HG02852 (cell line): ENCODE data around the gene PAGE2.
"Not testable (repeated sequence)": the region's sequence is repeated elsewhere in the genome, so short reads cannot be mapped to it uniquely, and the experiment has no call there.

Experiments used
- ATAC-seq: cut with Tn5 transposase; IDR thresholded peaks from one replicate; pipeline ENCODE4 v1.9.1; 2021; ENCODE audit warnings: mild to moderate bottlenecking, moderate library complexity; ENCODE audit not compliant: unreplicated experiment

The PAGE2 gene, protein sequence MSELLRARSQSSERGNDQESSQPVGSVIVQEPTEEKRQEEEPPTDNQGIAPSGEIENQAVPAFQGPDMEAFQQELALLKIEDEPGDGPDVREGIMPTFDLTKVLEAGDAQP

DNA sequence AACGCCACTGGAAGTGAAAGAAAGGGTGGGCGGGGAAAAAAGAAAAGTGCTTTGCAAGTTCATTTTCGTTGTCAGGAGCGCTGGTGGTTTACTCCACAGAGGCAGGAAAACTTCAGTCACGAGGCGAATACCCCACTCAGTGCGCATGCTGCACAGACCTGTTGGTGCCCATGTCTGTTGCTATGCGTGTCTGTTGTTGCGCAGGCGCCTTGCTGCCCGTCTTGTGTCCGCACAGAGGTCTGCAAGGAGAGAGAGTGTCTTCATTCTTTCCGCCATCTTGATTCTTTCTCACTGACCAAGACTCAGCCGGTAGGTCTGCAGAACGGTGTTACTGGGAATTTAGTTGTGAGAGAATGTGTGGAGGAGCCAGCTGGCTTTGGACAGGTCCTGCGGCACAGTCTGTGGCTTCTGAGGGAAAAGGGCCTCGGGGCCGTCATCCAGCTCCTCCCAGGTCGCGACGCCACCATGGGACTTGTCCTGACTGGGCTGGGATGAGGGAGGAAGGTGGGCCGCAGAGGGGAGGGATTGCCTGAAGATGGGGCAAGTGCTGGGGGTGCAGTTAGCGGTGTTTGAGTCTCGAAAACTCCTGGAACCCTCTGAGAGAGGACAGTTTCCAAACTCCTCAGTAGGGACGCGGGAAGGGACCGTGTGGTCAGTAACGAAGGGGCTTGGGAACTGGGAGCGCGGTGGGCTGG lies at the start of gene PAGE2:
PAGE2 (plus strand) TSS at position 224 of the 695 bp plus-strand sequence. CDS start 1,003 bp downstream, outside the sequence.
- no peak for ATAC-seq

DNA sequence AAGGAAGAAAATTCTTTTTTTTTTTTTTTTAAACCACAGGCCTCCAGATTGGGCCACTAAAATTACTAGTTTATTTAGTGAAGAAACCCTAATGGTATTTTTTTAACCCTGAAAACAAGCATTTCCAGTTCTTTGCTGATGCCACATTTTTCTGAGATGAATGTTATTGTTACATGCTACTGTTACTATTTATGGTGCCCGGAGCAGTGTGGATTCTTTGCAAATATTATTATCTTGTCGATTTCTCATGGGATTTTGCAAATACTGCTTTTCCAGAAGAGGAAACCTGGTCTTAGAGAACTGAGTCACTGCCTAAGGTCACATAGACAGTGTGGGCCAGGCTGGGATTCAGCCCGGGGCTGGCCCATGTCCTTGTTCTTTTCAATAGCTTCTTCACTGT lies 49.3 kb upstream of the PAGE2 start:
- no peak for ATAC-seq

DNA sequence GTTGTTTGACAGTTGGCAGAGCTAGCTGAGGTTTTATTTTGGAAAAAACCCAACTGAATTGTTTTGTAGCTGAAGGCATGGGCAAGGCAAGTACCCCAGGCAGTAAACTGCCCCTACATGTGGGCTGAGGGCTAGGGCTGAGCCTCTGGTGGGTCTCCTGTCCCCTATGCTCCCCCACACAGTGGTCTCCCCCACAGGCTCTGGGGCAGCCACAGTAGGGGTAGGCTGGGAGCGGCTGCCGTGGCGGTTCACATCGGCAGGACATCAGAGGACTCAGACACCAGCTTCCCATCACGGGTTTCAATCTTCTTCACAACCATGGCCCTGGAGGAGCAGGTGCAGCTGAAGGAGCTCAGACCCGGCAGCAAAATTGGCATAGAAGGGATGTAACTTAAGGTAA lies 47.3 kb upstream of the PAGE2 start:
- no peak for ATAC-seq

DNA sequence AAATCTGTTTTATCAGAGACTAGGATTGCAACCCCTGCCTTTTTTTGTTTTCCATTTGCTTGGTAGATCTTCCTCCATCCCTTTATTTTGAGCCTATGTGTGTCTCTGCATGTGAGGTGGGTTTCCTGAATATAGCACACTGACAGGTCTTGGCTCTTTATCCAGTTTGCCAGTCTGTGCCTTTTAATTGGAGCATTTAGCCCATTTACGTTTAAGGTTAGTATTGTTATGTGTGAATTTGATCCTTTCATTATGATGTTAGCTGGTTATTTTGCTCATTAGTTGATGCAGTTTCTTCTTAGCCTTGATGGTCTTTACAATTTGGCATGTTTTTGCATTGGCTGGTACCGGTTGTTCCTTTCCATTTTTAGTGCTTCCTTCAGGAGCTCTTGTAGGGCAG lies 38.2 kb upstream of the PAGE2 start:
- ATAC-seq: not testable (repeated sequence)

DNA sequence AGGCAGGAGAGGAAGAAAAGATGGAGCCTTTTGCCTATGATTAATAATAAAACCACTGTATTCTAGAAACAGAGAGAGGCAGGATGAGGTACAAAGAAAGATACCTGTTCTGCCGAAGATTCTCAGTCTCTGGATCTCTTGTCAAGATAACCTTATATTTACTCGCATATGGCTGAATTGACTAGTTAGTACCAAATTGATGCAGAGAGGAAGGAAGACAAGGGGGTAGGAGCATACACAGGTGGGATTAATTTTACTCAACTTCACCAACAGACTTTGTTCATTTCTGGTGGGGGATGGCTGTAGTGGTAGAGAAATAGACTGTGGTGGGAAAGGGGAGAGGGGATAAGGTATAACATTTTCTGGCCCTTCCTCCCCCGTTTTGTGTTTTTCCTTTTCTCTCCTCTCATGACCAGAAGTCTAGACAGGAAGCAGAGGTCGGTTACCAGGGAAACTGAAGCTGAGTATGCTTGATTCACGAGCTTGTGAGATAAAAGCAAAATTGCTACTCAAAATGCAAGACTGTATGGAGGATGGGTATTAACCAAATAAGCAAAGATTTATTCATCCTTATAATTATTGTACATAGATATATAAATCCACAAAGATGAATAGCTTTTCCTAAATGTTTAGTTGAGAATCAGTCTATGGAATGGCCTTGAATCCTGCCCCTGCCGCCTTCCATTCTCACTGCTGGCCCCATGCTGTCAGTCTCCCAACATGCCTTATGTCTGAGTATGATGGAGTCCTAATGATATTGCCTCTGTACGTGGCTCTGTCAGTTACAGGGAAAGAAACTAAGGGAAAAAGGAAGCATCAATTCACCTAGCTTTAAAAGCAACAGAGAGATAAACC lies 31.8 kb upstream of the PAGE2 start:
- no peak for ATAC-seq

DNA sequence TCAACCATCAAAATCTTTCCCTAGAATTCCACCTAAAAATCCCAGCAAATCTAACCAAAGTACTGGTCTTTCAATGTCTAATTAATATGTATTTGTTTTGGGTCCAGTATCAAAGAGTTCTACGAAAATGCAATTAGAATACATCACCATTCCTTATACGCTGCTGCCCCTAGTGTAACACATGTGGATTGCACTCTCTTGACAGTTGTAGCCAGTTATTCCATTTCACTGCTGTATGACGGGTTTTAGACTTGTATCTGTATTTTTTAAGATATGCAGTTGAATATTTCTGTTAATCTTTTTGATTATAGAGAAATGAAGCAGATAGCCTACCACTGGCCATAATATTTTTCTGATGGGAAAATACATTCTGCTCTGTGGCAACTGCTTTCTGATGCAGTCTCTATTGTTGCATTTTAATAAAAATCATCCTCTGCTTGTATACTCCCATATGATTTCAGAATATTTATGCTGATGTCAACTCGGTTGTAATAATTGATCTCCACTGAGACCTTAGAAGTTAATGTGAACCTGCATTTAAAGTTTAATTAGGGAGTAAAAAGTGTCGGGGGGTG lies 31.1 kb upstream of the PAGE2 start:
- peak; percentile 75 for ATAC-seq

DNA sequence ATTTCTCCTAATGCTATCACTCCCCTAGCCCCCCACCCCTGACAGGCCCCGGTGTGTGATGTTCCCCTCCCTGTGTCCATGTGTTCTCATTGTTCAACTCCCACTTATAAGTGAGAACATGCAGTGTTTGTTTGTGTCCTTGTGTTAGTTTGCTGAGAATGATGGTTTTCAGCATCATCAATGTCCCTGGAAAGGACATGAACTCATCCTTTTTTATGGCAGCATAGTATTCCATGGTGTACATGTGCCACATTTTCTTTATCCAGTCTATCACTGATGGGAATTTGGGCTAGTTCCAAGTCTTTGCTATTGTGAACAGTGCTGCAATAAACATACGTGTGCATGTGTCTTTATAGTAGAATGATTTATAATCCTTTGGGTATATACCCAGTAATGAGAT lies 21.6 kb upstream of the PAGE2 start:
- not testable (repeated sequence) for ATAC-seq

DNA sequence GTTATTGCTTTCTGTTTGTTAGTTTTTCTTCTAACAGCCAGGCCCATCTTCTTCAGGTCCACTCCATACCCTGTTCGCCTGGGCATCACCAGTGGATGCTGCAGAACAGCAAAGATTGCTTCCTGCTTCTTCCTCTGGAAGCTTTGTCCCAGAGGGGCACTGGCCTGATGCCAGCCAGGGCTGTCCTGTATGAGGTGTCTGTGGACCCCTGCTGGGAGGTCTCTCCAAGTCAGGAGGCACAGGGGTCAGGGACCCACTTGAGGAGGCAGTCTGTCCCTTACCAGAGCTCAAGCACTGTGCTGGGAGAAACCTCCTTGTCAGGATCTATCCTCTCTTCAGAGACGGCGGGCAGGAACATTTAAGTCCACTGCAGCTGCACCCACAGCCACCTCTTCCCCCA lies 16.5 kb upstream of the PAGE2 start:
- ATAC-seq: no peak

DNA sequence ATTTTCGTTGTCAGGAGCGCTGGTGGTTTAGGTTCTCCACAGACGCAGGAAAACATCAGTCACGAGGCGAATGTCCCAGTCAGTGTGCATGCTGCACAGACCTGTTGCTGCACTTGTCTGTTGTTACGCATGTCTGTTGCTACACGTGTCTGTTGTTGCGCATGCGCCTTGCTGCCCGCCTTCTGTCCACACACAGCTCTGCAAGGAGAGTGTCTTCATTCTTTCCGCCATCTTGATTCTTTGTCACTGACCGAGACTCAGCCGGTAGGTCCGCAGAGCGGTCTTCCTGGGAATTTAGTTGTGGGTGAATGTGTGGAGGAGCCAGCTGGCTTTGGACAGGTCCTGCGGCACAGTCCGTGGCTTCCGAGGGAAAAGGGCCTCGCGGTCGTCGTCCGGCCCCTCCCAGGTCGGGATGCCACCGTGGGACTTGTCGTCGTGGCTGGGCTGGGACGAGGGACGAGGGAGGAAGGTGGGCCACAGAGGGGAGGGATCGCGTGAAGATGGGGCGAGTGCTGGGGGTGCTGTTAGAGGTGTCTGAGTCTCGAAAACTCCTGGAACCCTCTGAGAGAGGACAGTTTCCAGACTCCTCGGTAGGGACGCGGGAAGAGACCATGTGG lies 13.9 kb upstream of the PAGE2 start, which contains the start of gene PAGE2B:
PAGE2B (plus strand) TSS at position 180 of the 617 bp plus-strand sequence. CDS start 1,012 bp downstream, outside the sequence.
- no peak for ATAC-seq

DNA sequence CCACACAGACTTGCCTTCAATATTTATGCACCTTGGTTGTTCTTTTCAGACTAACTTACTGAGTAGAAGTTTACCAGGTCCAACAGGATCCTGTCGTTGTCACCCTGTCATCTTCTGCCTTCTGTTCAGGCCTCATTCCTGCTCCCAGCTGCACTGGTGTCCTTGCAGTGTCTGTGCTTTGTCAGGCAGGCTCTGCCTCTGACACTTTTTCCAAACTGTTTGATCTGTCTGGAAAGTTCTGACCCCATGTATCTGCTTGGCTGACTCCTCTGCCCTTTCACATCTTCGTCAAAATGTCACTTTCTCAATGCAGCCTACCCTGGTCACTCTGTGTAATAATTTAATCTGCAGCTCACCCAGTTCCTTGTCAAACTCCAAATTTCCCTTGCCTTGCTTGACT lies 9.9 kb downstream of the PAGE2 start:
- ATAC-seq: no peak

DNA sequence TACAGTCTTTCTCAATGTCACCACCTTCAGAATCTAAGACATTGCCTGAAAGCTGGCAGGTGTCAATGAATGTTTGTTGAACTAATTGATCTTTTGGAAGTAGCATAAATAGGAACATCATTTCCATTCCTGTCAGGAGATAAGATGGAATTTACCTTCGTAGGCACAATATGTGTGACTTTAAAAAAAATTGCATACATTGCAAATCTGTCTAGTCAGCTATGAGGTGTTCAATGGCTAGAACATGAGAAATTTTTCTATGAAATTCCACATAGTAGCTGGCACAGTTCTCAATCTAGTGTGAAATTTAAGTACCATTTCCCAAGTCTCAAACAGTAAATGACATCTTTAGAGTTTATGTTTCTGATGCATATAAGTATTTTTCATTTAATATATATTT lies 10.3 kb downstream of the PAGE2 start:
- ATAC-seq: no peak

DNA sequence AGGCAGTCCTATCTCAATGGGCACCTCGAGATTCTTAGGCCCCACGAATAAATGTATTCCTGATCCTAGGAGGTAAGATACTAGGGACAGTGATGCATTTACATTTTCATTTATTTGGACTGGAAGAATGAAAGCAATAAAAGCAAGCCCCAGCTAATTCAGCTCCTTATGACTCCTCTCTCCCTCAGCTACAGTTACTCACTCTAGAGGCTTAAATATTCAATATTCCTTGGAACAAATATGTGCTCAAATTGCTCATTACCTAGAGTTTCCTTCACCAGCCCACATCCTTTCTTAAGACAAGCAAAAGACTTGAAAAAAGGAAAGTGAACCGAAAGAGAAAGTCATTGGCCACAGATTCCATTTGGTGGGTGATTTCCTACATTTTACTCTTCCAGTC lies 13.9 kb downstream of the PAGE2 start:
- no peak for ATAC-seq

DNA sequence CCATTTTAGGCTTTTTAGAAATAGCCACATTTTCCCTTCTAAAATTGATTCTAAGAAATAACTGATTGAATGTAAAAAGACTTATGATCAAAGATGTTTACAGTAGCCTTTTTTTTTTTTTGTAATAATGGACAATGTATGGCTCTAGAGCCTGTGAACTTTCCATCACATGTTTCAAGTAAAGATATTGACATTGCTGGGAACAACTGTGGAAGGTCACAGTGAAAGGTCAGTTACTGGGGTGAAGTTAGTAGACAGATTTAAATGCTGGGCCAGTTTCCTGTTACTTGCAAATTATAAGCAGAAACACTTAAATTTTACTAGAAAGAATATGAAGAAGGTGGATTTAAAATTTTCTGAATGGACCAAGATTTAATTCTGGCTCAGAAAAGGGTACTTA lies 18.4 kb downstream of the PAGE2 start:
- ATAC-seq: no peak

DNA sequence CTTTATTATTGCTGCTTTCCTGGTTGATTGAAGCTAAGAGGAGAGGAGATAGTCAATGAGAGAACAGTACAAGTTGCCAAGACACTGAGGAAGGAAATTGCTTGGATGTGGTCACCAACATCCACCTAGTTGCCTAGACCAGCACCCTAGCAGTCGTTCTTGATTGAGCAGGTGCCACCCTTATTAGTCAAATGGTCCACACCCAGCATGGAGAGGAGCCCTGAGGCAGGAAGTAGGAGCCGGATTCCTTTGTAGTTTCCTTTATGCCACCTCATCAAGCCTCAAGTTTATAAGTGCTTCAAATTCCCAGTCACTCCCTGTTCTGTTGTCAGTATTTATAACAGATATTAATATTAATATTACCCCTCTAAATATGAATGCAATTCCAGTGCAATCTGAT lies 19.1 kb downstream of the PAGE2 start:
- no peak for ATAC-seq

DNA sequence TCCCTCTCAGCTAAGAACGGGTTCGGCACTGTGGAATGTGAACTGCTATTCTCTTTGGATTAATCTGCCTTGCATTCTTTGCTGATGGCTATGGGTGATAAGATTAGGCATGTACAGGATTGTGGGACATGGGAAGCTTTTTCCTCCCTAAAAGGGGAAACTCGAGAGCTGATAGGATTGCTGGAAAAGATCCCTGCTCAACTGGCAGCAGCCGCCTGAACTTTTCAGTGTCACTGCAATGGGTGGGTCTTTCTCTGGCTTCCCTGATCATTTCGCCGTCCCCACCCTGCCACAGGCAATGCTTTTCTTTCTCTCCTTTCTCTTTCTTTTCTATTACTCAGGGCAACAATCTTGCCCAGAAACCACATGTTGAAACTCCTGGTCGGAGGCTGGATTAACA lies 20.5 kb downstream of the PAGE2 start:
- ATAC-seq: no peak

DNA sequence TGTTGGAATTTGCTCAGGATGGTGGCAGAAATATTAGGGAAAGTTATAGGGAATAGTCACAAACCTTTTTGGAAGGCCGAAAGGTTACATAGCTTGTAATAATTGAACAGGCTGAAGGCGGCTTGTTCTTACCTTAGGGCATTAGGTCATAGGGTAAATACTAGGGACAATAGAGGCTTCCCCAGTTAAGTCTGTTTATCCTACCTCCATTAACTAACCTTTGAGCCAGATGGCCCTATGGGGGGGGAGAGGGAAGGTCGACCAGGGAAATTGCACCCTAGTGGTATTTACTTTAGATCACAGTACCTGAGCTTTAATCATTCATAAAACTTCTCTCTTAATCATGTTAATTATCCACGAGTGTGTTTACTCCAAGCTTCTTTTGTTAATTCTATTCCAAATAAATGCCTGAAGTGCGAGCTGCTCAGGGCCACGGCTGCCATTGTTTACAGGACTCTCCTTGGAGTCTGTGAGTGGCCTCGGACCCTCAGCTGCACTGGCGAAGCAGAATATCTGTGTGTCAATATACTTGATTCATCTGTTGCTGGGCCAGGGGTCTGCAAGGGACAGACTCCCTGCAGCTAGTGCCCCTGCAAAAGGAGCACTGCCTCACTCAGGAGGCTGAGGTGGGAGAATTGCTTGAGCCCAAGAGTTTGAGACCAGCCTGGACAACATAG lies 22.9 kb downstream of the PAGE2 start:
- no peak for ATAC-seq

DNA sequence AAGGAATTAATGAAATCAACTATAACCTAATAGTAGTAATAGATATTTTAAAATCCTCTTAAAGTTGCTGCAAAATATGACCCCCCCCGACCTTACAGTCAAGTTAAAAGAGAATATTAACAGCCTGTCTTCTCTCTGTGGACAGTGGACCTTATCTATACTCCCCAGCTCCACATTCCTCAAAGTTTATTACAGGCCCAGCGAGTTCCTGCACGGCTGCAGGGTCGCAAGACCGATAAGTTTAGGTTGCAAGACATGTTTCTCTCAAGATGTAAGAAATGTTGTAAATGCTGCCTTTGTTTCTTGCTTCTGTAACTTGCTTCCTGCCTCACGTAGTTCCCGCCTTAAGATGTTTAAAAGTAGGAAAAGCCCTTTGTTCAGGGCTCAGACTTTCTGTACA lies 27.8 kb downstream of the PAGE2 start:
- not testable (repeated sequence) for ATAC-seq

DNA sequence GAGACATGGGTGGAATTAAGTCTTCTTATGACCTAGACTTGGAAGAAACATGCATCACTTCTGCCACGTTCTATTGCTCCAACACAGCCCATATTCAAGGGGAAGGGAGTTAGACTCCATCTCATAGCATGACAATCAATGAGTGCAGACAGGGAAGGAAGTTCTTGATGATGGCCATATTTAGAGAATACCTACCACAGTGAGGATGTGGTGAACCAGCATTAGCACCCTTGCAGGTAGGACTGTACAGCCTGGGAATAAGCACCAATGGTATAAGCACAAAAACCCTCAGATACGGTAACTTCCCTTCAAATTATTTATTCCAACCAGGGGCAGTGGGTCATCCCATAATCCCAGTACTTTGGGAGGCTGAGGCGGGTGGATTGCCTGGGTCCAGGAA lies 29.8 kb downstream of the PAGE2 start:
- no peak for ATAC-seq

DNA sequence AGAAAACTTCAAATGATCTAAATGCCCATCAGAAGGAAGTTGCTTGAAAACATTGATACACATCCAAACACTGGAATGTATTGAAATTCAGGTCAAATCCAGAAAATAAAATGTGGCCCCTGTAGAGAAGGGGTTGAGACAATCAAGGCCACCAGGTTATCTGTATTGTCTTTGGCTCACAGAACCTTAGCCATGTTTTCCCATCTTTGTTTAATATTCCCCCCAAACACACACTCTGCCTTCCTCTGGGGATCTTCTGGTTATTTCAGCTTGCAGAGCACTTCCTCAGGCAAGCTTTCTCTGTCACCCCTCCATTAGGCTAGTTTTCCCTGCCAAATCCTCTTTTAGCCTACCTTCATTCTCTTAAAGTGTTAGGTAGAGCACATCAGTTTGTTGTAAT lies 30.5 kb downstream of the PAGE2 start:
- no peak for ATAC-seq

DNA sequence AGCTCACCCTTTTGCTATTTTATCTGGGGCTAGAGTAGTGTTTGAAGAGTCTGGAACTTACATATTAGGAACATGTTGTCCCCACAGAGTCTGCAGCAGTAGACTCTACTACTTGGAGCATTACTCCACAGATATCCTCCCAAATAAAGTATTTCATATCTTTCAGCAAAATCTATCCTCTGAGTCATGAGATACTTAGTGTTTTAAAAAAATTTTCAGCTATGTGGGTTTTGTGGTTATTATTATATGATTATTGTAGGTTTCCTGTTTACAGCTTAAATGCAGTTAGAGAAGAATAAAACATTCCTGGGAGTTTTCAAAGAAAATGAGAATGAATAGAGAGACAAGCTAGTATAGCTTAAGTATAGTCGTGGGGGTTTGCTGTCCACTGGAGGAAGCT lies 30.9 kb downstream of the PAGE2 start:
- ATAC-seq: no peak
